K562 (cell line): ENCODE results near the gene OOSP1. TPM values are rescaled to one million over a fixed set of nuclear protein-coding genes. Genes with fewer than 3 reads are reported as not detected.

Experiments
- ARID4B ChIP-seq: sonication (generic); formaldehyde crosslinking; IDR thresholded peaks from 2 replicates; pipeline ENCODE4 v1.8.0; 2022; ENCODE audit warnings: mild to moderate bottlenecking, missing genetic modification reagents
- CC2D1A ChIP-seq: fragments of 450-650 bp; IDR thresholded peaks from 2 replicates; pipeline ENCODE4 v1.6.1; 2017; ENCODE audit warnings: mild to moderate bottlenecking
- ELF2 ChIP-seq: fragments of 250-450 bp; sonication (Bioruptor Pico); IDR thresholded peaks from 2 replicates; pipeline ENCODE4 v1.5.0; 2021; ENCODE audit warnings: mild to moderate bottlenecking
- PREB ChIP-seq: sonication (generic); formaldehyde crosslinking; IDR thresholded peaks from 2 replicates; pipeline ENCODE4 v1.8.1; 2023; ENCODE audit warnings: mild to moderate bottlenecking, missing genetic modification reagents
- SMARCA4 ChIP-seq: fragments of 450-650 bp; IDR thresholded peaks from 2 replicates; pipeline ENCODE4 v1.6.1; 2016
- USF2 ChIP-seq: sonication (generic); formaldehyde crosslinking; IDR thresholded peaks from 2 replicates; pipeline ENCODE4 v1.5.0; 2020; ENCODE audit warnings: missing genetic modification reagents
- YBX1 ChIP-seq: fragments of 450-650 bp; IDR thresholded peaks from 2 replicates; pipeline ENCODE4 v1.7.1; 2016; ENCODE audit warnings: mild to moderate bottlenecking
- ZBTB1 ChIP-seq: sonication (generic); formaldehyde crosslinking; IDR thresholded peaks from 2 replicates; pipeline ENCODE4 v1.8.1; 2023; ENCODE audit warnings: missing genetic modification reagents, low read depth, mild to moderate bottlenecking, borderline replicate concordance
- ZNF174 ChIP-seq: fragments of 250-450 bp; sonication (Bioruptor Pico); IDR thresholded peaks from 2 replicates; pipeline ENCODE4 v1.4.0; 2020; ENCODE audit warnings: mild to moderate bottlenecking
- ZNF41 ChIP-seq: fragments of 250-450 bp; sonication (Bioruptor Pico); conservative IDR thresholded peaks from 2 replicates; pipeline ENCODE4 v1.4.0; 2020; ENCODE audit warnings: mild to moderate bottlenecking
- polyA plus RNA-seq, 8 experiments: library from polyadenylated mRNA; depleted of rRNA in 4 of 8; stranded (reverse) in 5 of 8; unstranded in 3 of 8; fragments of >200 nt; fragmentation: Nextera tagmentation in 2 of 8; fragmentation: Illumina TruSeq in 1 of 8; extraction: Ambion mirVana in 2 of 8; extraction: Trizol in 1 of 8; gene quantifications; 2 replicates each; pipeline versions ENCODE4 v1.2.1 to v1.2.3, GENCODE V29; 2011 to 2014; ENCODE audit warnings: inconsistent platforms in 1 of 8, missing spikeins in 1 of 8
- total RNA-seq, 7 experiments: library from RNA; depleted of rRNA in 6 of 7; stranded (reverse); fragments of >200 nt in 6 of 7; fragmentation: Illumina TruSeq in 2 of 7; extraction: Trizol in 2 of 7; gene quantifications; 2 replicates each; pipeline versions ENCODE4 v1.2.1 to v1.2.3, GENCODE V29; 2011 to 2021; ENCODE audit warnings: low replicate concordance in 1 of 7
- TF ChIP-seq, protein P1 (sequence below), 2 experiments: fragments of 450-650 bp; conservative IDR thresholded peaks; 2 replicates each; pipeline ENCODE4 v1.6.1; 2017; ENCODE audit warnings: mild to moderate bottlenecking in 2 of 2, moderate library complexity in 2 of 2

The OOSP1 gene
- total and polyA plus RNA-seq, 9 of the 15 experiments (the other 6 are each of a cell fraction or from before 2014, with no cell fraction given) = 0.14 to 3.0 (median 0.61) TPM

- TF ChIP-seq ZNF174 (CRISPR knock-in tag) = no peak
- no peak for TF ChIP-seq PREB (CRISPR knock-in tag)
- TF ChIP-seq CC2D1A = no peak
- TF ChIP-seq ARID4B (CRISPR knock-in tag) = no peak
- no peak for TF ChIP-seq ZBTB1 (CRISPR knock-in tag)
- 0 out of 2 replicates have a peak, but pooled peaks have one; percentile 30 for TF ChIP-seq SMARCA4
- TF ChIP-seq, protein P1, sequence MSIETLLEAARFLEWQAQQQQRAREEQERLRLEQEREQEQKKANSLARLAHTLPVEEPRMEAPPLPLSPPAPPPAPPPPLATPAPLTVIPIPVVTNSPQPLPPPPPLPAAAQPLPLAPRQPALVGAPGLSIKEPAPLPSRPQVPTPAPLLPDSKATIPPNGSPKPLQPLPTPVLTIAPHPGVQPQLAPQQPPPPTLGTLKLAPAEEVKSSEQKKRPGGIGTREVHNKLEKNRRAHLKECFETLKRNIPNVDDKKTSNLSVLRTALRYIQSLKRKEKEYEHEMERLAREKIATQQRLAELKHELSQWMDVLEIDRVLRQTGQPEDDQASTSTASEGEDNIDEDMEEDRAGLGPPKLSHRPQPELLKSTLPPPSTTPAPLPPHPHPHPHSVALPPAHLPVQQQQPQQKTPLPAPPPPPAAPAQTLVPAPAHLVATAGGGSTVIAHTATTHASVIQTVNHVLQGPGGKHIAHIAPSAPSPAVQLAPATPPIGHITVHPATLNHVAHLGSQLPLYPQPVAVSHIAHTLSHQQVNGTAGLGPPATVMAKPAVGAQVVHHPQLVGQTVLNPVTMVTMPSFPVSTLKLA (conservative IDR thresholded peaks at IDR 0.05) = 0 out of 4 replicates have a peak, but pooled peaks of 1 of the 2 experiments have one; percentile 25
- TF ChIP-seq YBX1 = no peak
- no peak for TF ChIP-seq USF2 (CRISPR knock-in tag)
- TF ChIP-seq ZNF41 (CRISPR knock-in tag) = no peak
- TF ChIP-seq ELF2 (CRISPR knock-in tag) = no peak
Observed at GRCh38 chr11:59891781-59892181, 46.5 kb upstream of the OOSP1 start (continued).
